HG02610 (cell line): ENCODE measurements around the gene GALNT18.
"Not testable (repeated sequence)": the region's sequence is repeated elsewhere in the genome, so short reads cannot be mapped to it uniquely, and the experiment has no call there.

Source experiments
- ATAC-seq: cut with Tn5 transposase; IDR thresholded peaks from one replicate; pipeline ENCODE4 v1.9.1; 2021; ENCODE audit warnings: mild to moderate bottlenecking, moderate library complexity; ENCODE audit not compliant: unreplicated experiment

The GALNT18 gene

GRCh38 chr11:11471201-11471600 is 150.6 kb downstream of the GALNT18 start:
- no peak for ATAC-seq

GRCh38 chr11:11468954-11469353 is 152.9 kb downstream of the GALNT18 start:
- no peak for ATAC-seq

- ATAC-seq = no peak
These were observed 154.5 kb downstream of the GALNT18 start for GRCh38 chr11:11467312-11467711.

- ATAC-seq = no peak
These were observed 157.2 kb downstream of the GALNT18 start for GRCh38 chr11:11464555-11464954.

- ATAC-seq = no peak
These were observed 158.4 kb downstream of the GALNT18 start for GRCh38 chr11:11463405-11463804.

GRCh38 chr11:11461473-11461872 is 160.3 kb downstream of the GALNT18 start:
- ATAC-seq = no peak

GRCh38 chr11:11459578-11459977 is 162.2 kb downstream of the GALNT18 start:
- ATAC-seq = no peak

- no peak for ATAC-seq
These were observed 163.3 kb downstream of the GALNT18 start for GRCh38 chr11:11458485-11458884.

GRCh38 chr11:11458001-11458400 is 163.8 kb downstream of the GALNT18 start:
- no peak for ATAC-seq

GRCh38 chr11:11456866-11457265 is 164.9 kb downstream of the GALNT18 start:
- ATAC-seq = no peak

GRCh38 chr11:11454671-11455223 is 167.1 kb downstream of the GALNT18 start:
- no peak for ATAC-seq

- ATAC-seq = peak; percentile 64
These were observed 170.3 kb downstream of the GALNT18 start for GRCh38 chr11:11451501-11452005.

GRCh38 chr11:11450744-11451362 is 171.0 kb downstream of the GALNT18 start:
- no peak for ATAC-seq

GRCh38 chr11:11449327-11449726 is 172.5 kb downstream of the GALNT18 start:
- ATAC-seq = no peak

GRCh38 chr11:11448626-11449025 is 173.2 kb downstream of the GALNT18 start:
- no peak for ATAC-seq

- ATAC-seq = not testable (repeated sequence)
These were observed 174.2 kb downstream of the GALNT18 start for GRCh38 chr11:11447601-11448000.

- no peak for ATAC-seq
These were observed 174.8 kb downstream of the GALNT18 start for GRCh38 chr11:11446967-11447366.

- ATAC-seq = no peak
These were observed 175.2 kb downstream of the GALNT18 start for GRCh38 chr11:11446564-11446963.

GRCh38 chr11:11445441-11446185 is 176.2 kb downstream of the GALNT18 start:
- ATAC-seq = no peak

- no peak for ATAC-seq
These were observed 177.0 kb downstream of the GALNT18 start for GRCh38 chr11:11444804-11445131.

GRCh38 chr11:11444027-11444803 is 177.6 kb downstream of the GALNT18 start:
- ATAC-seq = no peak
